ENCODE data around the gene DSG2.

GRCh38 chr18:31553800-31554199 lies 55.8 kb downstream of the DSG2 start:
- no peak for TF ChIP-seq CTCF (IDR thresholded peaks at IDR 0.05)
- TF ChIP-seq POLR2A (IDR thresholded peaks at IDR 0.05), result no peak
- no peak for TF ChIP-seq POLR2AphosphoS5 (IDR thresholded peaks at IDR 0.05)
- no peak for TF ChIP-seq EP300 (IDR thresholded peaks at IDR 0.05)
